Fibroblast of skin of scalp (primary cell): Measurements from ENCODE around the gene SLC40A1.

ENCODE experiments used
- DNase-seq: peaks from one replicate; pipeline ENCODE4 v3.0.0-alpha.2; 2013

Gene SLC40A1

GRCh38 chr2:189536830-189537229, 43.8 kb downstream of the SLC40A1 start:
- DNase-seq, result no peak

GRCh38 chr2:189534854-189535832, 45.4 kb downstream of the SLC40A1 start:
- DNase-seq, result peak; percentile 86

GRCh38 chr2:189533288-189534035, 47.1 kb downstream of the SLC40A1 start:
- DNase-seq, result peak; percentile 26

GRCh38 chr2:189530965-189531637, 49.5 kb downstream of the SLC40A1 start:
- DNase-seq, result no peak

GRCh38 chr2:189528617-189529016, 52.0 kb downstream of the SLC40A1 start:
- DNase-seq, result no peak

GRCh38 chr2:189527812-189528592, 52.6 kb downstream of the SLC40A1 start:
- peak; percentile 20 for DNase-seq

- DNase-seq, result no peak
Observed at GRCh38 chr2:189527041-189527750, 53.4 kb downstream of the SLC40A1 start.

- DNase-seq, result no peak
Observed at GRCh38 chr2:189526241-189526640, 54.3 kb downstream of the SLC40A1 start.

- DNase-seq, result no peak
Observed at GRCh38 chr2:189524746-189525145, 55.8 kb downstream of the SLC40A1 start.

- no peak for DNase-seq
Observed at GRCh38 chr2:189522435-189523151, 58.0 kb downstream of the SLC40A1 start.

GRCh38 chr2:189521699-189522434, 58.7 kb downstream of the SLC40A1 start:
- DNase-seq, result no peak

GRCh38 chr2:189519631-189520387, 60.8 kb downstream of the SLC40A1 start:
- DNase-seq, result no peak

- DNase-seq, result peak; percentile 46
Observed at GRCh38 chr2:189517847-189518535, 62.6 kb downstream of the SLC40A1 start.

GRCh38 chr2:189516546-189516945, 64.0 kb downstream of the SLC40A1 start:
- DNase-seq, result no peak

- peak; percentile 18 for DNase-seq
Observed at GRCh38 chr2:189515264-189515663, 65.3 kb downstream of the SLC40A1 start.

- no peak for DNase-seq
Observed at GRCh38 chr2:189514104-189514503, 66.5 kb downstream of the SLC40A1 start.

GRCh38 chr2:189512879-189513278, 67.7 kb downstream of the SLC40A1 start:
- no peak for DNase-seq

- no peak for DNase-seq
Observed at GRCh38 chr2:189511960-189512319, 68.6 kb downstream of the SLC40A1 start.
